T follicular helper cell (primary cell): ENCODE measurements around the gene MUC13.

Experiments
- DNase-seq: peaks from one replicate; pipeline ENCODE4 v3.0.0-alpha.2; 2020; ENCODE audit warnings: low read depth

MUC13 gene

DNA sequence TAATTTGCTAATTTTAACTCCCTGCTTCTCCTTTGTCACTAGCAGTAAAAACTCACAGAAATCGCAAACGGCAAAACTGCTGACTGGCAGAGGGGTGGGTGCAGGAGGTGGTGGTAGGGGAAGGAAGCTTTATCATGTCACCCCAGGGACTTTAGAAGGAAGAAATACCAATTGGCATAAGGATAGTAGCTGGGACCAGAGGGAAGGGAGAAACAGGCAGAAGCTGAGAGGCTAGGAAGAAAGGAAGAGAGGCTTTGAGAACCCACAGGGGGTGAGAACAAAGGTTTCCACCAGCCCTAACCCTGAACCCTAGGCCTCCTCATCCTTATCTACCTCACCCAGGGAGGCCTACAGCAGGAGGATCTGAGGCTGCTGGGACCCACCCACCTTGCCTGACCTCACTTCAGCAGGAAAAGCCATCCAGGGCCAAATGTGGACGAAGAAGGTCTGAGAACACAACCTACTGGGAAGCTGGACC, 58.1 kb downstream of the MUC13 start:
- no peak for DNase-seq

- DNase-seq, result no peak
Observed at GRCh38 chr3:124873226-124873625, 61.3 kb downstream of the MUC13 start.

DNA sequence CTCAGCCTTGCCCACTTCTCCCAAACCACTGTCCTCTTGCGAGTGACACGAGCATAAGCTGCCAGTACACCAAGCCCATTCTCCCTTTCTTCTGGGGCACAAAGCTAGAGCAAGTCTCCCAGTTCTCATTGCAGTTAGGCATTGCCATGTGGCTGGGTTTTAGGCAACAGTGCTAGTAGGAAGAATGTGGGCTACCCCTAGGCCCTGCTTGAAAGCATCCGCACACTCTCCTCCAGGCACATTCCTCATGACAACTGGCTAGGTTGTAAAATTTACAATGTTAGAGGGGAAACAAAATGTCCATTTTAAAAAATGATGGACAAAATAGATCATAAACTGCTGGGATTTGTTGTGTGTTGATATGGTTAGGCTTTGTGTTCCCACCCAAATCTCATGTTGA, 67.0 kb downstream of the MUC13 start:
- no peak for DNase-seq

DNA sequence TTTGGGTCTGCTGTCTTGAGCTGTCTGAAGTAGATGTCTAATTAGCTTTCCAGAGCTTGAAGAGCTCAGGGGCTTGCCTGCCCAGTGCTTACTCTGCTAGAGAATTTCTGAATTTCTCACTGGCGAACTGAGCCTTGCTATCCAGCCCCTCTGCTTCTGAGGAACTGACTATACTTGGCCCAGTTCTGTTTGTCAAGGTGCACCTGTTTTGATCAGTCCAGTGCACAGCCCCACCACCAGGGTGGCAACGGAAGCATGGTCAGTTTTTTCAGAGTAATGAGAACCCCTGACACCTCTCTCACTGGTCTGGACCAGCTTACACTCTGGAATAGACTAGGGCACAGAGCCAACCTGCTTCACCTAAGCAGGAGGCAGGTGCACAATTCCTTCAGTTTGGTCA, 72.5 kb downstream of the MUC13 start:
- no peak for DNase-seq

DNA sequence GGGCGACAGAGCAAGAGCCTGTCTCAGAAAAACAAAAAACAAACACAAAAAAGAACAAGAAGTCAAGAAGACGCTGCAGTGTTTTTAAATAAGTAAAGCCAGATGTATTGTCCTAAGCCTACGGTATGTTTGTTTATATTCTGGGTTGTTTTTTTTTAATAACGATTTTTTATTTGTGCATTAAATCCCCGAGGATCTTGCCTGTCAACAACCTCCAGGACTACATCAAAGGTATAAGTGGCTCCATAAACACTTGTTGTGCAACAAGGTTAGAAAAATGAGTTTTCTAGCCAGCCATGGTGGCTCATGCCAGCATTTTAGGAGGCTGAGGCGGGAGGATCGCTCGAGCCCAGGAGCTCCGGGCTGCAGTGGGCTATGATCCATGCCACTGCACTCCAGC, 73.5 kb downstream of the MUC13 start:
- no peak for DNase-seq

GRCh38 chr3:124860599-124860998, 74.0 kb downstream of the MUC13 start:
- DNase-seq, result no peak

GRCh38 chr3:124859025-124859424, 75.5 kb downstream of the MUC13 start:
- DNase-seq, result no peak

GRCh38 chr3:124858275-124858674, 76.3 kb downstream of the MUC13 start:
- DNase-seq, result no peak

DNA sequence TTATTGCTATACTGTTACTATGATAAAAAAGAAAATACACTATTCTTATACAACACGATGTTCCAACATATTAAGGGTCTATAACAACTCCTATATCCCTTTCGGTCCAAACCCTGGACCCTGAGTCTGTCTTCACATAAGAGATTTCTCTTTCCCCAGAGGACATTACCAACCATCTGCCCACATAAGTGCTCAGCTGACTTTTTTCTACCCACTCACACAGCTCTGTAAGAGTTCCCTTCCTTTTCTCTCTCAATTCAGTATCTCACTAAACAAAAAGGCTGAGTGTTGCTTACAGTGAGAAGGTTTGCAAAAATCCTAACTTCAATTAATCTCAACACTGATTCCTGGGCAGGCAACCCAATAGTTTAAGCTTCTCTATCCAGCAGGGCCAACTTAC, 77.9 kb downstream of the MUC13 start:
- DNase-seq, result no peak
